PC-3 (cell line): Measurements from ENCODE around the gene RAN.

Experiments
- EZH2 ChIP-seq: fragments of 300-600 bp; sonication (generic); IDR thresholded peaks from one replicate; pipeline ENCODE4 v1.6.1; 2017; ENCODE audit warnings: antibody characterized with exemption, mild to moderate bottlenecking, low read length; ENCODE audit not compliant: unreplicated experiment
- EZH2phosphoT487 ChIP-seq: fragments of 300-600 bp; sonication (generic); IDR thresholded peaks from 2 replicates; pipeline ENCODE4 v1.6.1; 2018; ENCODE audit warnings: mild to moderate bottlenecking, antibody characterized with exemption, low read length, borderline replicate concordance
- TF ChIP-seq, protein P1 (sequence below): fragments of 300-600 bp; sonication (generic); conservative IDR thresholded peaks from 2 replicates; pipeline ENCODE4 v1.5.1; 2017; ENCODE audit warnings: antibody characterized with exemption, low read depth, mild to moderate bottlenecking, low read length

DNA sequence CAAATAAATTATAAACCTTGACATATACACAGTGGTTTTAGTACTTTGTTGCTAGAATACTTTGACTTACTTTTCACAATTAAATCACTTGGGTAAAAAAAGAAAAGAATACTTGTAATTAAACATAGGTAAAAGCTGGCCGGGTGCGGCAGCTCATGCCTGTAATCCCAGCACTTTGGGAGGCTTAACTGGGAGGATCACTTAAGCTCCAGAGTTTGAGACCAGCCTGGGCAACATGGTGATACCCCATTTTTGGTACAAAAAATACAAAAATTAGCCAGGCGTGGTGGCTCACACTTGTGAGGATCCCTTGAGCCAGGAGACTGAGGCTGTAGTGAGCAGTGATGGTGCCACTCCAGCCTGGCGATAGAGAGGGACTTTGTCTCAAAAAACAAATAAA, 40.6 kb upstream of the RAN start:
- TF ChIP-seq, protein P1, sequence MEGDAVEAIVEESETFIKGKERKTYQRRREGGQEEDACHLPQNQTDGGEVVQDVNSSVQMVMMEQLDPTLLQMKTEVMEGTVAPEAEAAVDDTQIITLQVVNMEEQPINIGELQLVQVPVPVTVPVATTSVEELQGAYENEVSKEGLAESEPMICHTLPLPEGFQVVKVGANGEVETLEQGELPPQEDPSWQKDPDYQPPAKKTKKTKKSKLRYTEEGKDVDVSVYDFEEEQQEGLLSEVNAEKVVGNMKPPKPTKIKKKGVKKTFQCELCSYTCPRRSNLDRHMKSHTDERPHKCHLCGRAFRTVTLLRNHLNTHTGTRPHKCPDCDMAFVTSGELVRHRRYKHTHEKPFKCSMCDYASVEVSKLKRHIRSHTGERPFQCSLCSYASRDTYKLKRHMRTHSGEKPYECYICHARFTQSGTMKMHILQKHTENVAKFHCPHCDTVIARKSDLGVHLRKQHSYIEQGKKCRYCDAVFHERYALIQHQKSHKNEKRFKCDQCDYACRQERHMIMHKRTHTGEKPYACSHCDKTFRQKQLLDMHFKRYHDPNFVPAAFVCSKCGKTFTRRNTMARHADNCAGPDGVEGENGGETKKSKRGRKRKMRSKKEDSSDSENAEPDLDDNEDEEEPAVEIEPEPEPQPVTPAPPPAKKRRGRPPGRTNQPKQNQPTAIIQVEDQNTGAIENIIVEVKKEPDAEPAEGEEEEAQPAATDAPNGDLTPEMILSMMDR: no peak
- TF ChIP-seq EZH2 (no peak), EZH2phosphoT487 (no peak)
